ENCODE results near the gene PLTP.

Gene PLTP

DNA sequence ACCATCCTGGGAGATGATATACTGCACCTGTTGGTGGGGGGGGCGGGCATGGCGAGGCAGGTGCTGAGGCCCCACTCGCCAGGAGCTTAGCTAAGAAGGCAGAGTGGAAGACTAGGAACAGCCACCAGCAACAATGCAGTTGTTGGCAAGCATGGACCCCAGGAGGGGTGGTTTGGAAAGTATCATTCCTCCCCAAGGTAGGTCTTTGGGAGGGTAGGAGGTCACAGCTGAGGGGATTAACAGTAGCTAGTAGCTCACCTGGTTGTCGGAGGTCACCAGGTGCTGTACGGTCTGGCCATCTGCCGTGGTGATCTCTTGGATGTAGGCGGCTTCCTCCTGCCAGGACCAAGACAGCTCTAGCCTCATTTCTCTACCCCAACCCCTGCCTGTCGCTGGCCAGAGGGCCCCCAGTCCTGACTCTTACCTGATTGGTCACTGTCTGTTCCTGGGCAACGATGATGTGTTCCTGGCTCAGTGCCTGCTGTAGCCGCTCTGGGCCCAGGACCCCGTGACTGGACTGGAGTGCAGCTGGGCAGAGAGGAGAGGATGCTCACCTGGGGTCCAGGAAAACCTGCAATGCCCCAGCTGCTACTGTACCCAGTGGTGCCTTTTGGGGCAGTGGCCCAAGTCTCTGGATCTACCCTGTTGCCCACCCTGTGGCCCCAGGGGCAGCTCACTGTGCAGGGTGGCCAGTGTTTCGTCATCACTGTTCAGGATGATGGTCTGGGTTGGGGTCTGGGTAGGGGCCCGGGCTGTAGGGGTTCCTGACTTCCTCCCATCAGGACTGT lies 37.8 kb upstream of the PLTP start:
- ChIA-PET CTCF (interaction anchor here (0.6 to 1.8 kb wide), 5 partner anchors 11 to 151 kb away, joined by 3 to 4 read pairs (median 3); no protein-coding TSS in a partner anchor), POLR2A (interaction anchor here (1.1 to 3.8 kb wide), 8 partner anchors 8 to 45 kb away, joined by 3 to 28 read pairs (median 6); partner anchors contain the start of gene PCIF1)
- Histone ChIP-seq H3K4me3 (ENCODE audit: low read depth, low read length) (no peak overlapping the region), H3K4me1 (ENCODE audit: control insufficient read depth, insufficient read depth, low read length) (no peaks in the 10 kb centered on the region), H3K27ac (ENCODE audit: extremely low read depth, low read depth, low read length) (no peak overlapping the region), H3K9me3 (ENCODE audit: control insufficient read depth, insufficient read depth, low read depth, low read length) (no peaks in the 10 kb centered on the region), H3K36me3 (ENCODE audit: control insufficient read depth in 2 of 2, insufficient read depth in 1 of 2, low read length in 2 of 2) (peaks cover 4 to 94% of the 10 kb centered on the region in 2 experiments; a peak in 1 of 3 replicates)
- TF ChIP-seq ZNF138 (tag by site-specific recombination; IDR thresholded peaks at IDR 0.05; ENCODE audit: borderline replicate concordance), result no peak
- TF ChIP-seq ZNF777 (tag by site-specific recombination; IDR thresholded peaks at IDR 0.05; ENCODE audit: borderline replicate concordance), result no peak
- no peak for TF ChIP-seq ZNF548 (tag by site-specific recombination; IDR thresholded peaks at IDR 0.05)
- TF ChIP-seq ZNF202 (tag by site-specific recombination; IDR thresholded peaks at IDR 0.05; ENCODE audit: borderline replicate concordance), result no peak
- no peak for TF ChIP-seq KLF10 (tag by site-specific recombination; IDR thresholded peaks at IDR 0.05)
- TF ChIP-seq, protein P1, sequence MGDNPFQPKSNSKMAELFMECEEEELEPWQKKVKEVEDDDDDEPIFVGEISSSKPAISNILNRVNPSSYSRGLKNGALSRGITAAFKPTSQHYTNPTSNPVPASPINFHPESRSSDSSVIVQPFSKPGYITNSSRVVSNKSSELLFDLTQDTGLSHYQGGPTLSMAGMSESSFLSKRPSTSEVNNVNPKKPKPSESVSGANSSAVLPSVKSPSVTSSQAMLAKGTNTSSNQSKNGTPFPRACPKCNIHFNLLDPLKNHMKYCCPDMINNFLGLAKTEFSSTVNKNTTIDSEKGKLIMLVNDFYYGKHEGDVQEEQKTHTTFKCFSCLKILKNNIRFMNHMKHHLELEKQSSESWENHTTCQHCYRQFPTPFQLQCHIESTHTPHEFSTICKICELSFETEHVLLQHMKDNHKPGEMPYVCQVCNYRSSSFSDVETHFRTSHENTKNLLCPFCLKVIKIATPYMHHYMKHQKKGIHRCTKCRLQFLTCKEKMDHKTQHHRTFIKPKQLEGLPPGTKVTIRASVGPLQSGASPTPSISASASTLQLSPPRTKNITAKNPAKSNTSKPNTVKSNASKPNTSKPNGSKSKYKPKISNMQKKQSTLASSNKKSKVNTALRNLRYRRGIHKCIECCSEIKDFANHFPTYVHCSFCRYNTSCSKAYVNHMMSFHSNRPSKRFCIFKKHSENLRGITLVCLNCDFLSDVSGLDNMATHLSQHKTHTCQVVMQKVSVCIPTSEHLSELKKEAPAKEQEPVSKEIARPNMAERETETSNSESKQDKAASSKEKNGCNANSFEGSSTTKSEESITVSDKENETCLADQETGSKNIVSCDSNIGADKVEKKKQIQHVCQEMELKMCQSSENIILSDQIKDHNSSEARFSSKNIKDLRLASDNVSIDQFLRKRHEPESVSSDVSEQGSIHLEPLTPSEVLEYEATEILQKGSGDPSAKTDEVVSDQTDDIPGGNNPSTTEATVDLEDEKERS (tag by site-specific recombination; IDR thresholded peaks at IDR 0.05), result no peak
- TF ChIP-seq ZNF391 (tag by site-specific recombination; IDR thresholded peaks at IDR 0.05; ENCODE audit: borderline replicate concordance, low read depth), result no peak
- TF ChIP-seq ATF2 (tag by site-specific recombination; IDR thresholded peaks at IDR 0.05; ENCODE audit: low read depth), result no peak
- no peak for TF ChIP-seq REST (tag by site-specific recombination; IDR thresholded peaks at IDR 0.05)
- TF ChIP-seq, protein P2, sequence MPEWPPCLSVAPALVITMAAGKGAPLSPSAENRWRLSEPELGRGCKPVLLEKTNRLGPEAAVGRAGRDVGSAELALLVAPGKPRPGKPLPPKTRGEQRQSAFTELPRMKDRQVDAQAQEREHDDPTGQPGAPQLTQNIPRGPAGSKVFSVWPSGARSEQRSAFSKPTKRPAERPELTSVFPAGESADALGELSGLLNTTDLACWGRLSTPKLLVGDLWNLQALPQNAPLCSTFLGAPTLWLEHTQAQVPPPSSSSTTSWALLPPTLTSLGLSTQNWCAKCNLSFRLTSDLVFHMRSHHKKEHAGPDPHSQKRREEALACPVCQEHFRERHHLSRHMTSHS (tag by site-specific recombination; IDR thresholded peaks at IDR 0.05), result no peak
- TF ChIP-seq GLI4 (tag by site-specific recombination; IDR thresholded peaks at IDR 0.05), result no peak
- no peak for TF ChIP-seq SCRT2 (tag by site-specific recombination; IDR thresholded peaks at IDR 0.05)
- TF ChIP-seq ZNF664 (tag by site-specific recombination; IDR thresholded peaks at IDR 0.05), result no peak
- no peak for TF ChIP-seq ZNF426 (tag by site-specific recombination; IDR thresholded peaks at IDR 0.05)
- TF ChIP-seq ZNF302 (tag by site-specific recombination; IDR thresholded peaks at IDR 0.05; ENCODE audit: low read depth), result no peak
- no peak for TF ChIP-seq ZNF658 (tag by site-specific recombination; IDR thresholded peaks at IDR 0.05)
